Measurements from ENCODE around the gene NPC1L1. TPM values are rescaled to one million over a fixed set of nuclear protein-coding genes. Genes with fewer than 3 reads are reported as not detected.
"Not testable (repeated sequence)": the region's sequence is repeated elsewhere in the genome, so short reads cannot be mapped to it uniquely, and the experiment has no call there.

The NPC1L1 gene
- polyA plus RNA-seq, 1 donor = 0.08 TPM

DNA sequence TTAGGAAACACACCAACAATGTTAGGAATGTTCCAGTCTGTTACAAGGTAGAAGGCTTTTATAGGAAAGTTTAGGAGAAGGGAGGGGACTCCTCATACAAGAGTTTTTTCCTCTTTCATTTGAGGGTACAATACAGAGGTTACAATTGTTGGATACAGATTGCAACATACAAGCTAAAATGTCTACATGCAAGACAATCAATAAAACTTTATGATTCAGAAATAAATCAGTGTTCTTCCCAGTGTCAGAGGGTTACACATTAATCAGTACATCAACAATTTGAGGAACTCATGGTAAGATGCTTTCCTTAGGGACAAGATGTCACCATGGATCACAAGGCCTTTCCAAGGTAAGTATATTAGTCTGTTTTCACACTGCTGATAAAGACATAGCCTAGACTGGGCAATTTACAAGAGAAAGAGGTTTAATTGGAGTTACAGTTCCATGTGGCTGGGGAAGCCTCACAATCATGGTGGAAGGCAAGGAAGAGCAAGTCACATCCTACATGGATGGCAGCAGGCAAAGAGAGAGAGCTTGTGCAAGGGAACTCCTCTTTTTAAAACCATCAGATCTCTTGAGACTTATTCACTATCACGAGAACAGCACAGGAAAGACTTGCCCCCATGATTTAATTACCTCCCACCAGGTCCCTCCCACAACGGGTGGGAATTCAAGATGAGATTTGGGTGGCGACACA lies 34.4 kb downstream of the NPC1L1 start:
- not testable (repeated sequence) for DNase-seq

GRCh38 chr7:44505595-44505994 lies 35.5 kb downstream of the NPC1L1 start:
- DNase-seq = no peak

GRCh38 chr7:44498230-44498954 lies 42.7 kb downstream of the NPC1L1 start:
- DNase-seq = no peak

DNA sequence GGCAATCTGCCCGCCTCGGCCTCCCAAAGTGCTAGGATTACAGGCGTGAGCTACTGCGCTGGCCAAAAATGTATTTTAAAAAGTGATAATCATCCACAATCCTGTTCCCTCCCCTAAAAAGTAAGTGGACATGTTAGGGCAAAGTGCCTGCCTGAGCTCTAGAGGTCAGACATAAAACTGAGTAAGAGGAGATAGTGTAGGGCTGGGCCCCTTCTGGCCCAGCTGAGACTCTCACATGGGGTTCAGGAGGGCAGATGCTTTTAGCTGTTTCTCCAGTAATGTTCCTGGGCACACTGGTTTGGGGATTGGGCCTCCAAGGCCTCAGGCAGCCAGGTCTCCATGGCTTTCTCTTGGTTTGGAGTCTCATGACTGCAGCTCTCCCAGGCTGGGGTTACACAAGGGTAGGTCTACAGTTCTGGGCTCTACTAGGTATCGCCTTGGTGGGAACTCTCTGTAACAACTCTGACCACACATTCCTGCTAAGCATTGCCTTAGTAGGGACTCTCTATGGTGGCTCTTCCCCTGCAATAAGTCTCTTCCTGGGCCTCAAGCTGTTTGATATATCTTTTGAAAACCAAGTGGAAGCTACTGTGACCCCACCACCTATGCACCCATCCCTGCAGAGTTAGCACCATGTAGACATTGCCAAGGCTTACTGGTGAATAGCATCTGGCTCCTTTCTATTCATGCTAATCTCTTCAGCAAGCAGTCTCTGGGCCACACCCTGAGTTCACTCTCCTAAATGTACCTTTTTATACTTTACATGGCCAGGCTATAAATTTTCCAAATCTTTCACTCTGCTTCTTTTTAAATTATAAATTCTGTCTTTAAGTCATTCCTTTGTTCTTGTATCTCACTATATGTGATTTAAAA lies 43.7 kb downstream of the NPC1L1 start:
- no peak for DNase-seq

GRCh38 chr7:44496385-44496784 lies 44.7 kb downstream of the NPC1L1 start:
- no peak for DNase-seq

DNA sequence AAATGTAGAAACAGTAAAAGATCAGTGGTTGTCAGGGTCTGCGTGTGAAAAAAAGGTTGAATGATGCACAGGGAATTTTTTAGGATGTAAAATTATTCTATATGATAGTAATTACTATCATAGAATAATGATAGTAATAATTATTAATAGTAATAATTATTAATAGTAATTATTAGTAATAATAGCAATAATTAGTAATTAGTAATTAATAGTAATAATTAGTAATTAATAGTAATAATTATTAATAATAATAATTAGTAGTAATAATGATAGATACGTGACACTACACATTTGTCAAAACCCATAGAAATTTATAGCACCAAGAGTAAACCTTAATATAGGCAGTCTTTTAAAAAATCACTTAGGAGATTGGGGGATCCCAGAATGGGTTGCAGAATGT lies 46.2 kb downstream of the NPC1L1 start:
- no peak for DNase-seq

DNA sequence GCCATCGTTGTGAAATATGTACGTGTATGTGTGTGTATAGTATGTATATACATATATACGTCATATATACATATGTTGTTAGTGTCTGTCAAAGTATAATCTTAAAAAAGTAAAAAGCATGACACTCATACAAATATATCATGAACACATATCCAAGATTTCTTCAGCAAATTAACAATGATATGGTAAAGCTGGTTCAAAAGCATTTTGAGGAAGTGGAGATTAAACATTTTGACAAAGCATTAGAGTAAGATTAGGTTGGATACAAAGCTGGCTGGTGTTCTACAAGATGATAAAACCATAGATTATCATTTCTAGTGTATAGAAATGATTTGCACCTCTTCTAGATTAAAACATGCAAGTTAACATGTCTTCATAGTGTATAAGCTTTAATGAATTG lies 49.9 kb downstream of the NPC1L1 start:
- DNase-seq = no peak

DNA sequence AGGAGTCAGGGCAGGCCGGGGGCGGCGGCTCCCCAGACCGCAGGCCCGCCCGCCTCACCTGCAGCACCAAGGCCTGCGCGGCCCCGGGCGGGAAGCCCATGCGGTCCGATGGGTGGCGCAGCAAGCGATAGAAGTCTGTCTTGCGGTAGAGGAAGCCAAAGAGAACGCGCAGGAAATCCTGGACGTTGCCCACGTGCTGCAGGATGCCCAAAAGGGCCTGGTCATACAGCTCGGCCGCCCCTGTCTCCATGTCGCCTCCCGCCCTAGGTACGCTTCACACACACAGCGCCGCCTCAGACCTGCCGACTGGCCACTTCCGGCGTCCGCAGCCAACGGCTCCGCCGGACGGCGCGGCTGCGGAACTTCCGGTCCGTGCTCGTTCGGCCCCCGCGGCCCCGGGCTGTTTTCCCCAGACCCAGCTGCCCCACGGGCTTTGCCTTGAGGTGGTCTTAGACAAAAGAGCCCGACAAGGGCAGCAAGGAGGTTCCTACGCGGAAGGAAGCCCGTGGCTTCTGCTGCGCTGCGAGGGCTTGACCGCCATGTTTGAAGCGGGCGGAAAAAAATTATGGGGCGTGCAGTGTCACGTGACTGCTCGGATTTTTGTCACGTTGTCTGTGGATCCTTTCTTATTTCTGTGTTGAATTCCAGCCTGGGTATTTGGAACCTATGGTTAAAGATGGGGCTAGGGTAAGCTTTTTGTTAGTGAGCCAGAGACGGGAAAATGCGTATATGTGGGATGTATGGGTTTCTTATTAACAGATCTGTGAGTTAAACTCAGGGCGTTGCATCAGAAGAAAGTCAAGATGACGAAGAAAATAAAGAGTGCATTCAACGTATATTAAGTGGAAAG lies 50.6 kb downstream of the NPC1L1 start, which contains the start of gene NUDCD3:
TSS of gene NUDCD3 (minus strand) at position 308 of the 850 bp plus-strand sequence. CDS start at position 250, 58 bp downstream.
- DNase-seq = peak; percentile 85

- no peak for DNase-seq
These were observed 51.2 kb downstream of the NPC1L1 start for GRCh38 chr7:44489955-44490350.

GRCh38 chr7:44488955-44489354 lies 52.2 kb downstream of the NPC1L1 start:
- DNase-seq = no peak

DNA sequence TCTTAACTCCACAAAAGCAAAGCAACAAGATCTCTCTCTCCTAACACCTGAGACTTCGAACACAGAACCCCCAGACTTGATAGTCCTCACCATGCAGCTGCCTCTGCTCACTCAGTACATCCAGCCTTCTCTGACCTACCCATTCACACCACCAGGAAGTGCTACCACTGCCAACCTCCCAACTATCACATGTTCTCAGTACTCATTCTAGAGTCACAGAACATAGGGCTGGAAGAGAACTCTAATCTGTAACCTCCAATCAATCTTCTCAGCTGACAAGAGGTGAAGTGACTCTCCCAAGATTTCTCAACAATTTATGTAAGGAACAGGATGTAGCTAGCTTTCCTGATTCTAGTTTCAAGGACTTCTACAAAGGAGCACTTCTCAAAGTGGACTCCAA lies 54.4 kb downstream of the NPC1L1 start:
- DNase-seq = no peak

DNA sequence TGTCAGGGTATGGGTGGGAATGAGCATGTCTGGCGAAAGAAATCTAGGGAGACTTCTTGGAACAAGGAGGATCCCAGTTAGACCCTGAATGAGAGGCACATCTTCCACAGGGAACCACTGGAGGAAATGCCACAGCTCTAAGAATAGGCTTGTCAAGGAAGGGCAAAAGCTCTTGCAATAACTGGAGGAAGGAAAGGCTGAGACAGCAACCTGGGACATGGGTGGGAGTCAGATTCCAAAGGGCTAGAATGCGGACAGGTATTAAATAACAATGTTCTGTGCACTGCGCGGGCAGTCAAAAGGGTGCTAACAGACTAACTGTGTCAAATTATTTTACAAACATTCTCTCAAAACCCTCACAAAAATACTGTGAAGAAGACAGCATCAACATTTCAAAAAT lies 55.1 kb downstream of the NPC1L1 start:
- DNase-seq = no peak

- no peak for DNase-seq
These were observed 56.4 kb downstream of the NPC1L1 start for GRCh38 chr7:44484482-44485313.

DNA sequence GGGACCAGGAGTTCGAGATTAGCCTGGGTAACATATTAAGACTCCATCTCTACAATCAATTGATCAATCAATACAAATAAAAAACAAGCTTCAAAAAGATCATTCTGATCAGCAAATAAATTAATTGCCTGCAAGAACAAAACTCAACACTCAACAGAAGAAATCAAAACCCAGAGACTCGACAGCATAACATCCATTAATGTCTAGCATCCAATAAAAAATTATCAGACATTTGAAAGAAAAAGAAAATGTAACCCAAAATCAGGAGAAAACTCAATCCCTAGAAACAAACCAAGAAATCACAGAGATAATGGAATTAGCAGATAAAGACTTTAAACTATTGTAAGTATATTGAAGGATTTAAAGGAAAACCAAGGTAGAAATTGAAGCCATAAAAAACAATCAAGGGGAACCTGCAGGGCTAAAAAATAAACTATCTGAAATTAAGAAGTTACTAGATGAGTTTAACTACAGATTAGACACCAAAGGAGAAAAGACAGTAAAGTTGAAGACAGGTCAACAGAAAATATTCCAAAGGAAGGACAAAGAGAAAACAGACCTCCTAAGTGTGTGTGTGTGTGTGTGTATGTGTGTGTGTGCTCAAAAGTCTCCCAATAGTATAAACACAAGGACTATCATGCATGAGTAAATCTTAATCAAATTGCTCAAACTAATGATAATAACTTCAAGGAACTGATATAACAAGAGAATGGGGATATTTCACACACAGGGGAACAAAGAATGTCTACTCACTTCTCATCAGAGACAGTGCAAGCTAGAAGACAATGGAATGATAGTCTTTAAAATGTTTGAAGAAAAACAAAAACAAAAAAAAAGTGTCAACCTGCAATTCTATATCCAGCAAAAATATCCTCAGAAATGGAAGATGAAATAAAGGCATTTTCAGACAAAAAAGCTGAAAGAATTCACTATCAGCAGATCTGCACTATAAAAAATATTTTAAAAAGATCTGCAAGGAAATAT lies 58.3 kb downstream of the NPC1L1 start:
- no peak for DNase-seq

- DNase-seq = no peak
These were observed 63.2 kb downstream of the NPC1L1 start for GRCh38 chr7:44477938-44478337.

- DNase-seq = peak; percentile 49
These were observed 63.9 kb downstream of the NPC1L1 start for GRCh38 chr7:44477063-44477830.

DNA sequence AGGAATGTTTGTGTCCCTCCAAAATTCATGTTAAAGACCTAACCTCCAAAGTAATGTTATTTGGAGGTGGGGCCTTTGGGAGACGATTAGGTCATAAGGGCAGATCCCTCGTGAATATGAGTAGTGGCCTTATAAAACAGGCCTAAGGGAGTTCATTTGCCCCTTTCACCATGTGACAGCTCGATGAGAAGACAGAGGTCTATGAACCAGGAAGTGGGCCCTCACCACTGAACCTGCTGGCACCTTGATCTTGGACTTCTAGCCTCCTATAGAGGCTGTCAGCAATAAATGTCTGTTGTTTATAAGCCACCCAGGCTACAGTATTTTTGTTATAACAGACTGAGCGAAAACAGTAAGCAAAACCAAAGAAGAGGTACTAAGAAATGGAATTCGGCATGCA lies 64.8 kb downstream of the NPC1L1 start:
- DNase-seq = no peak

- DNase-seq = no peak
These were observed 67.8 kb downstream of the NPC1L1 start for GRCh38 chr7:44473295-44473694.

DNA sequence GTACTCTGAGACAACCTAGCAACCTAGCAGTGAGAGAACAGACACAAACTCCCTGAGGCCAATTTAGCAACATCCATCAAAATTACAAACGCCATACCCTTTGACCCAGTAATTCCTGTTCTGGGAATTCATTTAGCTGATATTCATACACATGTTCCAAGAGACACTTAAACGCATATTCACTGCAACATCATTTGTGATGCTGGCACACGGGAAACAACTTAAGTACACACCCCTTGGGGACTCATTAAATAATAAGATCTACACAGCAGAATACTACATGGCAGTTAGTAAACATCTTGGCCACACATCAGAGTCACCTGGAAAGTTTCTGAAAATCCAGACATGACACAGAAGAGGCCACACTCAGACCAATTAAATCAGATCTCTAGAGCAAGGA lies 68.3 kb downstream of the NPC1L1 start:
- no peak for DNase-seq

Data from hindlimb muscle (tissue), 1 donor.